Right atrium auricular region (tissue), 2 donors: Measurements from ENCODE around the gene APOC3. TPM values are rescaled to one million over a fixed set of nuclear protein-coding genes. Genes with fewer than 3 reads are reported as not detected.

ENCODE experiments used
- DNase-seq: peaks from one replicate; pipeline ENCODE4 v3.0.0-alpha.2; 2019; ENCODE audit warnings: low spot score
- H3K27ac ChIP-seq, 2 donors: fragments of 200-600 bp; sonication (generic); 1 replicate in 1 of 2; 2 replicates in 1 of 2; pipeline ENCODE4 v1.5.1; 2016 to 2019
- H3K27me3 ChIP-seq, 2 donors: fragments of 200-600 bp; sonication (generic); one replicate each; pipeline versions ENCODE4 v1.5.1 to v1.6.0; 2017 to 2019
- H3K36me3 ChIP-seq: fragments of 200-600 bp; sonication (generic); one replicate; pipeline ENCODE4 v1.5.1; 2016
- H3K4me1 ChIP-seq, 2 donors: fragments of 200-600 bp; sonication (generic); one replicate each; pipeline versions ENCODE4 v1.5.1 to v1.6.0; 2017 to 2019
- H3K4me3 ChIP-seq, 2 donors: fragments of 200-600 bp; sonication (generic); 1 replicate in 1 of 2; 2 replicates in 1 of 2; pipeline ENCODE4 v1.5.1; 2017 to 2019; ENCODE audit warnings: mild to moderate bottlenecking in 1 of 2, moderate library complexity in 1 of 2
- H3K9me3 ChIP-seq, 2 donors: fragments of 200-600 bp; sonication (generic); one replicate each; pipeline ENCODE4 v1.5.1; 2019
- CTCF ChIP-seq, 2 donors: fragments of 200-600 bp; sonication (generic); IDR thresholded peaks; one replicate each; pipeline ENCODE4 v1.5.1; 2019; ENCODE audit warnings: antibody characterized with exemption in 2 of 2
- total RNA-seq, 2 donors: library from RNA; depleted of rRNA; stranded (reverse); fragments of >200 nt; gene quantifications; one replicate each; pipeline ENCODE4 v1.1.0, GENCODE V29; 2016

Gene APOC3
- total RNA-seq, 2 donors from 2014 or later: not detected

- no peak for DNase-seq
- H3K36me3 ChIP-seq: peaks cover 39% of the 10 kb centered on the region
- TF ChIP-seq CTCF (IDR thresholded peaks at IDR 0.05): no peak
Measured at GRCh38 chr11:116842909-116843308, 13.2 kb downstream of the APOC3 start.

GRCh38 chr11:116843661-116844060, 14.0 kb downstream of the APOC3 start:
- peaks cover 47% of the 10 kb centered on the region for H3K36me3 ChIP-seq

More at GRCh38 chr11:116842909-116843308, 13.2 kb downstream of the APOC3 start:
- Histone ChIP-seq H3K4me3 (no peak overlapping the region), H3K27me3 (no peaks in the 10 kb centered on the region), H3K4me1 (peaks cover 0 to 4% of the 10 kb centered on the region in 2 donors), H3K27ac (no peak overlapping the region), H3K9me3 (no peaks in the 10 kb centered on the region)

GRCh38 chr11:116844722-116845121, 15.0 kb downstream of the APOC3 start:
- Histone ChIP-seq H3K4me1 (no peaks in the 10 kb centered on the region), H3K9me3 (no peaks in the 10 kb centered on the region), H3K36me3 (peaks cover 55% of the 10 kb centered on the region), H3K4me3 (no peak overlapping the region), H3K27me3 (no peaks in the 10 kb centered on the region), H3K27ac (no peak overlapping the region)
- DNase-seq: no peak
- TF ChIP-seq CTCF (IDR thresholded peaks at IDR 0.05): no peak

More at GRCh38 chr11:116843661-116844060, 14.0 kb downstream of the APOC3 start:
- Histone ChIP-seq H3K9me3 (no peaks in the 10 kb centered on the region), H3K27ac (no peak overlapping the region), H3K4me3 (no peak overlapping the region), H3K27me3 (no peaks in the 10 kb centered on the region), H3K4me1 (peaks cover 0 to 4% of the 10 kb centered on the region in 2 donors)
- no peak for TF ChIP-seq CTCF (IDR thresholded peaks at IDR 0.05)
- no peak for DNase-seq

GRCh38 chr11:116847612-116848011, 17.9 kb downstream of the APOC3 start:
- H3K4me1 ChIP-seq: peaks cover 0 to 15% of the 10 kb centered on the region in 2 donors
- peaks cover 55% of the 10 kb centered on the region for H3K36me3 ChIP-seq
- H3K4me3 ChIP-seq: no peak overlapping the region

GRCh38 chr11:116849060-116849459, 19.4 kb downstream of the APOC3 start:
- peaks cover 43% of the 10 kb centered on the region for H3K36me3 ChIP-seq

More at GRCh38 chr11:116847612-116848011, 17.9 kb downstream of the APOC3 start:
- no peak for TF ChIP-seq CTCF (IDR thresholded peaks at IDR 0.05)
- Histone ChIP-seq H3K27ac (no peak overlapping the region), H3K27me3 (no peaks in the 10 kb centered on the region), H3K9me3 (no peaks in the 10 kb centered on the region)
- no peak for DNase-seq

More at GRCh38 chr11:116849060-116849459, 19.4 kb downstream of the APOC3 start:
- peaks cover 0 to 29% of the 10 kb centered on the region in 2 donors for H3K4me1 ChIP-seq
- H3K4me3 ChIP-seq: no peak overlapping the region
- no peak for DNase-seq
- TF ChIP-seq CTCF (IDR thresholded peaks at IDR 0.05): no peak
- H3K27me3 ChIP-seq: no peaks in the 10 kb centered on the region
- H3K9me3 ChIP-seq: no peaks in the 10 kb centered on the region
- no peak overlapping the region for H3K27ac ChIP-seq
